OCI-LY3 (cell line): ENCODE data around the gene PPP6R1.

ENCODE experiments used
- H2AFZ ChIP-seq: fragments of 200-600, 300-600 bp; shearing (Covaris generic); 2 replicates; pipeline ENCODE4 v1.6.0; 2014; ENCODE audit warnings: antibody characterized with exemption, low read depth, low read length
- H3K27ac ChIP-seq: fragments of 200-600, 300-600 bp; sonication (generic); 2 replicates; pipeline ENCODE4 v1.5.1; 2014; ENCODE audit warnings: mild to moderate bottlenecking, low read length, moderate library complexity, mixed read lengths
- H3K27me3 ChIP-seq: fragments of 200-600, 300-600 bp; sonication (generic); 2 replicates; pipeline ENCODE4 v1.6.1; 2014; ENCODE audit warnings: low read depth, low read length, mixed read lengths
- H3K36me3 ChIP-seq: fragments of 200-600, 300-600 bp; sonication (generic); replicated peaks from 2 replicates; pipeline ENCODE3; 2014; ENCODE audit warnings: low read depth, low read length, mixed read lengths
- H3K4me1 ChIP-seq: fragments of 300-600, 200-600 bp; sonication (generic); 2 replicates; pipeline ENCODE4 v1.6.1; 2014; ENCODE audit warnings: low read length, mixed read lengths
- H3K4me2 ChIP-seq: fragments of 200-600, 300-600 bp; sonication (generic); 2 replicates; pipeline ENCODE4 v1.6.1; 2014; ENCODE audit warnings: low read length, mixed read lengths
- H3K4me3 ChIP-seq: fragments of 300-600, 200-600 bp; sonication (generic); 2 replicates; pipeline ENCODE4 v1.5.1; 2014; ENCODE audit warnings: antibody characterized with exemption, mild to moderate bottlenecking, low read length, moderate library complexity
- H3K79me2 ChIP-seq: fragments of 300-600, 200-600 bp; shearing (Covaris generic); 2 replicates; pipeline ENCODE4 v1.6.1; 2014; ENCODE audit warnings: mild to moderate bottlenecking, low read length, mixed read lengths
- H3K9ac ChIP-seq: fragments of 300-600, 200-600 bp; shearing (Covaris generic); 2 replicates; pipeline ENCODE4 v1.6.0; 2014; ENCODE audit warnings: mild to moderate bottlenecking, low read length, moderate library complexity
- H3K9me3 ChIP-seq: fragments of 200-600, 300-600 bp; shearing (Covaris generic); 2 replicates; pipeline ENCODE4 v1.6.1; 2014; ENCODE audit warnings: low read length, mixed read lengths; ENCODE audit not compliant: insufficient read depth
- H4K20me1 ChIP-seq: fragments of 200-600, 300-600 bp; sonication (generic); 2 replicates; pipeline ENCODE4 v1.6.1; 2016; ENCODE audit warnings: low read length, mixed read lengths; ENCODE audit not compliant: insufficient read depth
- CTCF ChIP-seq: fragments of 200-600, 300-600 bp; sonication (generic); IDR thresholded peaks from 2 replicates; pipeline ENCODE4 v1.5.1; 2014; ENCODE audit warnings: antibody characterized with exemption, low read length, low read depth
- EZH2phosphoT487 ChIP-seq: fragments of 200-600 bp; shearing (Covaris generic); IDR thresholded peaks from 2 replicates; pipeline ENCODE4 v1.6.1; 2018; ENCODE audit warnings: antibody characterized with exemption, mixed run types, low read depth

PPP6R1 gene

DNA sequence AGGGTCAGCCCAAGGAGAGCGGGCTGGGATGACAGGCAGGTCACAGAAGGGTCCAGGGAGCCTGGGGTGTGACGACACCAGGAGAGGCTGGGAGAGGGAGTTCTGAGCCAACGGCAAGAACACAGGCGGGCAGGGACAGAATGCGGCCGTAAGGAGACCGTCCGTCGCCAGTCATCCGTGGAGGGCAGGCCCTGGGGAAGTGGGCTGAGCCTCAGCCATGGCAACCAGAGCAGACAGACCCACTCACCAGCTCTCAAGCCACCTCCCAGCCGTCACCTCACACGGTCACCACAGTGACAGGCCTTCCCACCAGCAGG, 26.6 kb downstream of the PPP6R1 start:
- Histone ChIP-seq H3K79me2 (peaks cover 20% of the 10 kb centered on the region), H3K4me1 (no peaks in the 10 kb centered on the region), H3K9ac (no peak overlapping the region), H3K27ac (no peak overlapping the region), H2AFZ (no peak overlapping the region), H3K27me3 (no peaks in the 10 kb centered on the region), H4K20me1 (peaks cover 23% of the 10 kb centered on the region), H3K9me3 (no peaks in the 10 kb centered on the region), H3K4me3 (no peak overlapping the region), H3K36me3 (peaks cover 77% of the 10 kb centered on the region), H3K4me2 (no peak overlapping the region)
- TF ChIP-seq EZH2phosphoT487 = no peak
- no peak for TF ChIP-seq CTCF

- H3K9me3 ChIP-seq = no peaks in the 10 kb centered on the region
- peaks cover 77% of the 10 kb centered on the region for H3K36me3 ChIP-seq
- peaks cover 23% of the 10 kb centered on the region for H4K20me1 ChIP-seq
- H3K9ac ChIP-seq = no peak overlapping the region
- TF ChIP-seq EZH2phosphoT487 (no peak), CTCF (no peak)
- peaks cover 14% of the 10 kb centered on the region for H3K79me2 ChIP-seq
- no peak overlapping the region for H3K4me2 ChIP-seq
- H3K4me1 ChIP-seq = no peaks in the 10 kb centered on the region
- H3K27me3 ChIP-seq = no peaks in the 10 kb centered on the region
- no peak overlapping the region for H3K4me3 ChIP-seq
- H2AFZ ChIP-seq = no peak overlapping the region
- no peak overlapping the region for H3K27ac ChIP-seq
Observed at GRCh38 chr19:55231391-55232285, 27.2 kb downstream of the PPP6R1 start.

DNA sequence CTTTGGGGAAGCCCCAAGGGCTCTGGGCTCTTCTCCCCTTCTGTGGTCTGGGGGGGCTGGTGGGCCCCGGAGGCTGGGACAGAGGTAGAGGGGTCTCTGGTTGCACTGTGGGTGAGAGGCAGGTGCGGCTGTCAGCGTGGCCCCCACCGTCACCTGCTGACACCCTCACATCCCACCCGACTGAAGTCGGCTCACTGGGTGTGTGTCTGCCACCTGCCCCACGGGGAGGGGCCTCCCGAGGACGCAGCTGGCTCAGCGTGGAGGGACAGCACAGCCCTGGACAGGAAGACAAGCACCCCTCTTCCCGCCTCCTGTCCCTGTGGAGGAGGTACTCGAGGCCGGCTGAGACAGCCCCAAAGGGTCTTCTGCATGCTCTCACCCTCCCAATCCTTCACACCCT, 28.0 kb downstream of the PPP6R1 start:
- Histone ChIP-seq H3K79me2 (peaks cover 5% of the 10 kb centered on the region), H3K4me2 (no peak overlapping the region), H3K36me3 (peaks cover 77% of the 10 kb centered on the region), H3K4me1 (no peaks in the 10 kb centered on the region), H4K20me1 (peaks cover 23% of the 10 kb centered on the region), H3K27me3 (no peaks in the 10 kb centered on the region), H3K27ac (no peak overlapping the region), H3K4me3 (no peak overlapping the region), H3K9ac (no peak overlapping the region), H3K9me3 (no peaks in the 10 kb centered on the region), H2AFZ (no peak overlapping the region)
- no peak for TF ChIP-seq EZH2phosphoT487
- TF ChIP-seq CTCF = no peak

DNA sequence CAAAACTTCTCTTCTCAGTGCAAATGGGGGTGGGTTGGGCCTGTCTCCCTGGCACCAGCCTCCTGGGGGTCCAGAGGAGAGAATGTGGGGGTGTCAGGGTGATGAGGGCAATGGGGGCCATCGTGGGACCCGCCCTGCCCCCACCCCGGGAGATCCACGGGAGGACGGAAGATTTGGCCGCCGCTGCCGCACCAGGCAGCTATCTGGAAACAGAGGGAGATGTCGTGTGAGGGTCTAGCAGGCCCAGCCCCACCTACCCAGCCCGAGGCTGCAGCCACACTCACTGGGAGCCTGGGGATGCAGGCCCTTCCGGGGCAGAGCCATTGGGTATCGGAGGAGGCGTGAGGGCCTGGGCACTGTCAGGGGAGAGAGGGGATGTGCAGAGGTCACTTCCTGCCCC, 28.5 kb downstream of the PPP6R1 start:
- no peaks in the 10 kb centered on the region for H3K27me3 ChIP-seq
- H4K20me1 ChIP-seq = peaks cover 23% of the 10 kb centered on the region
- H3K4me2 ChIP-seq = no peak overlapping the region
- H3K9me3 ChIP-seq = no peaks in the 10 kb centered on the region
- H2AFZ ChIP-seq = no peak overlapping the region
- H3K4me3 ChIP-seq = no peak overlapping the region
- no peaks in the 10 kb centered on the region for H3K4me1 ChIP-seq
- H3K9ac ChIP-seq = no peak overlapping the region
- no peak overlapping the region for H3K27ac ChIP-seq
- no peak for TF ChIP-seq EZH2phosphoT487
- TF ChIP-seq CTCF = no peak
- H3K36me3 ChIP-seq = peaks cover 79% of the 10 kb centered on the region
- peaks cover 5% of the 10 kb centered on the region for H3K79me2 ChIP-seq
